Measurements from ENCODE around the gene GALNT7.

- TF ChIP-seq, protein P1, sequence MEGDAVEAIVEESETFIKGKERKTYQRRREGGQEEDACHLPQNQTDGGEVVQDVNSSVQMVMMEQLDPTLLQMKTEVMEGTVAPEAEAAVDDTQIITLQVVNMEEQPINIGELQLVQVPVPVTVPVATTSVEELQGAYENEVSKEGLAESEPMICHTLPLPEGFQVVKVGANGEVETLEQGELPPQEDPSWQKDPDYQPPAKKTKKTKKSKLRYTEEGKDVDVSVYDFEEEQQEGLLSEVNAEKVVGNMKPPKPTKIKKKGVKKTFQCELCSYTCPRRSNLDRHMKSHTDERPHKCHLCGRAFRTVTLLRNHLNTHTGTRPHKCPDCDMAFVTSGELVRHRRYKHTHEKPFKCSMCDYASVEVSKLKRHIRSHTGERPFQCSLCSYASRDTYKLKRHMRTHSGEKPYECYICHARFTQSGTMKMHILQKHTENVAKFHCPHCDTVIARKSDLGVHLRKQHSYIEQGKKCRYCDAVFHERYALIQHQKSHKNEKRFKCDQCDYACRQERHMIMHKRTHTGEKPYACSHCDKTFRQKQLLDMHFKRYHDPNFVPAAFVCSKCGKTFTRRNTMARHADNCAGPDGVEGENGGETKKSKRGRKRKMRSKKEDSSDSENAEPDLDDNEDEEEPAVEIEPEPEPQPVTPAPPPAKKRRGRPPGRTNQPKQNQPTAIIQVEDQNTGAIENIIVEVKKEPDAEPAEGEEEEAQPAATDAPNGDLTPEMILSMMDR (IDR thresholded peaks at IDR 0.05; ENCODE audit: low read depth, low read length) = no peak
- TF ChIP-seq MAX (IDR thresholded peaks at IDR 0.05; ENCODE audit: low read depth, low read length) (no peak), POLR2A (IDR thresholded peaks at IDR 0.05; ENCODE audit: extremely low read depth, insufficient read length) (no peak)
These were observed 150.1 kb downstream of the GALNT7 start for GRCh38 chr4:173318648-173319211.
